GM12878 (cell line): ENCODE data around the gene SUGCT.

Experiments used
- CBFB ChIP-seq: IDR thresholded peaks from 2 replicates; pipeline ENCODE4 v1.6.1; 2016; ENCODE audit warnings: antibody characterized with exemption, low read depth
- CBX3 ChIP-seq: fragments of 200-600 bp; sonication (generic); IDR thresholded peaks from 2 replicates; pipeline ENCODE4 v1.6.1; 2016; ENCODE audit warnings: low read depth, borderline replicate concordance
- CHD1 ChIP-seq: IDR thresholded peaks from 2 replicates; pipeline ENCODE4 v1.6.1; 2012; ENCODE audit warnings: low read depth, low read length, improper control_type of control experiment
- CTCF ChIP-seq, 3 experiments: IDR thresholded peaks in 2 of 3; conservative IDR thresholded peaks in 1 of 3; 2 replicates each; pipeline ENCODE4 v1.5.1; 2011; ENCODE audit warnings: low read depth in 3 of 3, low read length in 3 of 3, mild to moderate bottlenecking in 3 of 3, control low read depth in 2 of 3, moderate library complexity in 2 of 3, inconsistent platforms in 1 of 3, mixed read lengths in 1 of 3; ENCODE audit not compliant: control insufficient read depth in 2 of 3, insufficient read depth in 1 of 3; ENCODE audit errors: extremely low read depth in 1 of 3
- ELK1 ChIP-seq: IDR thresholded peaks from 2 replicates; pipeline ENCODE4 v1.6.1; 2012; ENCODE audit warnings: low read depth, low read length, improper control_type of control experiment
- EZH2 ChIP-seq: IDR thresholded peaks from 2 replicates; pipeline ENCODE4 v1.6.1; 2012; ENCODE audit warnings: low read depth, mild to moderate bottlenecking, control low read depth, inconsistent platforms, low read length, borderline replicate concordance; ENCODE audit not compliant: control insufficient read depth
- KLF5 ChIP-seq: fragments of 450-650 bp; IDR thresholded peaks from 2 replicates; pipeline ENCODE4 v1.6.1; 2014; ENCODE audit warnings: mild to moderate bottlenecking; ENCODE audit not compliant: partially characterized antibody
- NRF1 ChIP-seq: conservative IDR thresholded peaks from 2 replicates; pipeline ENCODE4 v1.6.1; 2011; ENCODE audit warnings: mild to moderate bottlenecking, low read depth, low read length, improper control_type of control experiment
- POLR2A ChIP-seq: IDR thresholded peaks from 2 replicates; pipeline ENCODE4 v1.6.1; 2011; ENCODE audit warnings: low read depth, mild to moderate bottlenecking, low read length
- POLR2AphosphoS2 ChIP-seq: IDR thresholded peaks from 2 replicates; pipeline ENCODE4 v1.6.1; 2011; ENCODE audit warnings: low read depth, mild to moderate bottlenecking, low read length, improper control_type of control experiment, moderate library complexity
- RCOR1 ChIP-seq: conservative IDR thresholded peaks from 2 replicates; pipeline ENCODE4 v1.6.1; 2012; ENCODE audit warnings: low read depth, low read length, improper control_type of control experiment
- RFX5 ChIP-seq: IDR thresholded peaks from 2 replicates; pipeline ENCODE4 v1.6.1; 2011; ENCODE audit warnings: low read depth, low read length, improper control_type of control experiment
- ZNF274 ChIP-seq: IDR thresholded peaks from one replicate; pipeline ENCODE4 v1.8.0; 2011; ENCODE audit not compliant: insufficient read length, insufficient read depth

- no peak for TF ChIP-seq POLR2A
- no peak for TF ChIP-seq CTCF (IDR thresholded peaks at IDR 0.05 in 2 of 3, conservative IDR thresholded peaks at IDR 0.05 in 1 of 3; ENCODE audit: control insufficient read depth in 2 of 3, extremely low read depth in 1 of 3, insufficient read depth in 1 of 3, low read depth in 3 of 3, low read length in 3 of 3)
- no peak for TF ChIP-seq RFX5
- TF ChIP-seq CBX3: no peak
- TF ChIP-seq CHD1: no peak
- TF ChIP-seq NRF1: no peak
- no peak for TF ChIP-seq POLR2AphosphoS2
- no peak for TF ChIP-seq EZH2
- TF ChIP-seq ELK1: no peak
- TF ChIP-seq KLF5: no peak
- TF ChIP-seq RCOR1: no peak
- TF ChIP-seq ZNF274: no peak
- no peak for TF ChIP-seq CBFB
These were observed 303.3 kb downstream of the SUGCT start for GRCh38 chr7:40437936-40438634.
